22Rv1 (cell line): Measurements from ENCODE around the gene NPAS4.
"Not testable (repeated sequence)": the region's sequence is repeated elsewhere in the genome, so short reads cannot be mapped to it uniquely, and the experiment has no call there.

ENCODE experiments used
- ZFX ChIP-seq: fragments of 450-650 bp; IDR thresholded peaks from 2 replicates; pipeline ENCODE4 v1.6.1; 2017; ENCODE audit warnings: antibody characterized with exemption, borderline replicate concordance
- TF ChIP-seq, protein P1 (sequence below): fragments of 450-650 bp; IDR thresholded peaks from 2 replicates; pipeline ENCODE4 v1.5.1; 2017; ENCODE audit warnings: mild to moderate bottlenecking

DNA sequence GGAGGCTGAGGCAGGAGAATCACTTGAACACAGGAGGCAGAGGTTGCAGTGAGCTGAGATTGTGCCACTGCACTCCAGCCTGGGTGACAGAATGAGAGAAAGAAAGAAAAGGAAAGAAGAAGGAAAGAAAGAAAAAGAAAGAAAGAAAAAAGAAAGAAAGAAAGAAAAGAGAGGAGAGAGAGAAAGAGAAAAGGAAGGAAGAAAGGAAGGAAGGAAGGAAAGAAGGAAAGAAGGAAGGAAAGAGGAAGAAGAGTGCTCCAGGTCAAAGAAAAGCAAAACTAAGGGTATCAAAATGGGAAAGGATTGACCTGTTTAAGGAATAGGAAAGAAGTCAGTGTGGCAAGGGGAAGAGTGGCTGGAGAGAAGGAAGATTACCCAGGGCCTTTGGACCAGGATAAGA lies 10.5 kb downstream of the NPAS4 start:
- TF ChIP-seq, protein P1, sequence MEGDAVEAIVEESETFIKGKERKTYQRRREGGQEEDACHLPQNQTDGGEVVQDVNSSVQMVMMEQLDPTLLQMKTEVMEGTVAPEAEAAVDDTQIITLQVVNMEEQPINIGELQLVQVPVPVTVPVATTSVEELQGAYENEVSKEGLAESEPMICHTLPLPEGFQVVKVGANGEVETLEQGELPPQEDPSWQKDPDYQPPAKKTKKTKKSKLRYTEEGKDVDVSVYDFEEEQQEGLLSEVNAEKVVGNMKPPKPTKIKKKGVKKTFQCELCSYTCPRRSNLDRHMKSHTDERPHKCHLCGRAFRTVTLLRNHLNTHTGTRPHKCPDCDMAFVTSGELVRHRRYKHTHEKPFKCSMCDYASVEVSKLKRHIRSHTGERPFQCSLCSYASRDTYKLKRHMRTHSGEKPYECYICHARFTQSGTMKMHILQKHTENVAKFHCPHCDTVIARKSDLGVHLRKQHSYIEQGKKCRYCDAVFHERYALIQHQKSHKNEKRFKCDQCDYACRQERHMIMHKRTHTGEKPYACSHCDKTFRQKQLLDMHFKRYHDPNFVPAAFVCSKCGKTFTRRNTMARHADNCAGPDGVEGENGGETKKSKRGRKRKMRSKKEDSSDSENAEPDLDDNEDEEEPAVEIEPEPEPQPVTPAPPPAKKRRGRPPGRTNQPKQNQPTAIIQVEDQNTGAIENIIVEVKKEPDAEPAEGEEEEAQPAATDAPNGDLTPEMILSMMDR, result not testable (repeated sequence)
- not testable (repeated sequence) for TF ChIP-seq ZFX
